KMS-11 (cell line): ENCODE data around the gene CTNNA2.

Source experiments
- H2AFZ ChIP-seq: fragments of 200-600 bp; sonication (generic); 2 replicates; pipeline ENCODE4 v1.6.1; 2016; ENCODE audit warnings: antibody characterized with exemption, mixed run types, low read depth
- H3K27ac ChIP-seq: fragments of 200-600 bp; sonication (generic); 2 replicates; pipeline ENCODE4 v1.6.1; 2016; ENCODE audit warnings: mild to moderate bottlenecking, mixed run types
- H3K27me3 ChIP-seq: fragments of 200-600 bp; sonication (generic); 2 replicates; pipeline ENCODE4 v1.6.1; 2017; ENCODE audit warnings: mild to moderate bottlenecking, low read depth, mixed run types, moderate library complexity; ENCODE audit not compliant: insufficient read depth
- H3K36me3 ChIP-seq: fragments of 200-600 bp; sonication (generic); 2 replicates; pipeline ENCODE4 v1.6.1; 2017; ENCODE audit warnings: mild to moderate bottlenecking, mixed run types; ENCODE audit not compliant: insufficient read depth
- H3K4me1 ChIP-seq: fragments of 200-600 bp; sonication (generic); 2 replicates; pipeline ENCODE4 v1.6.1; 2016; ENCODE audit warnings: mild to moderate bottlenecking, low read depth, mixed run types; ENCODE audit not compliant: poor library complexity, severe bottlenecking
- H3K4me2 ChIP-seq: fragments of 200-600 bp; sonication (generic); 2 replicates; pipeline ENCODE4 v1.7.0; 2016; ENCODE audit warnings: mild to moderate bottlenecking, mixed run types
- H3K4me3 ChIP-seq: fragments of 200-600 bp; sonication (generic); IDR thresholded peaks from 2 replicates; pipeline ENCODE4 v1.6.1; 2017; ENCODE audit warnings: low read depth, low read length, mixed read lengths; ENCODE audit not compliant: insufficient read depth
- H3K79me2 ChIP-seq: fragments of 200-600 bp; sonication (generic); 2 replicates; pipeline ENCODE4 v1.6.1; 2016; ENCODE audit warnings: low read depth, mixed run types; ENCODE audit not compliant: insufficient read depth
- H3K9ac ChIP-seq: fragments of 200-600 bp; sonication (generic); 2 replicates; pipeline ENCODE4 v1.6.1; 2016; ENCODE audit warnings: mild to moderate bottlenecking, mixed run types
- H4K20me1 ChIP-seq: fragments of 200-600 bp; sonication (generic); 2 replicates; pipeline ENCODE4 v1.6.1; 2016; ENCODE audit warnings: mild to moderate bottlenecking, mixed run types; ENCODE audit not compliant: insufficient read depth
- CTCF ChIP-seq: fragments of 200-600 bp; sonication (generic); conservative IDR thresholded peaks from 2 replicates; pipeline ENCODE4 v1.6.1; 2017; ENCODE audit warnings: low read depth, mild to moderate bottlenecking, antibody characterized with exemption, low read length, moderate library complexity, mixed read lengths

Gene CTNNA2

GRCh38 chr2:79630060-79630459, 117.2 kb downstream of the CTNNA2 start:
- no peaks in the 10 kb centered on the region for H3K79me2 ChIP-seq
- no peaks in the 10 kb centered on the region for H3K27me3 ChIP-seq
- H3K4me2 ChIP-seq = no peak overlapping the region
- no peaks in the 10 kb centered on the region for H4K20me1 ChIP-seq
- H3K36me3 ChIP-seq = no peaks in the 10 kb centered on the region
- H3K27ac ChIP-seq = no peak overlapping the region
- no peak overlapping the region for H3K9ac ChIP-seq
- no peak overlapping the region for H2AFZ ChIP-seq
- H3K4me3 ChIP-seq = no peak overlapping the region
- no peak for TF ChIP-seq CTCF
- H3K4me1 ChIP-seq = no peaks in the 10 kb centered on the region

- no peak overlapping the region for H3K4me2 ChIP-seq
- H3K27me3 ChIP-seq = no peaks in the 10 kb centered on the region
- no peaks in the 10 kb centered on the region for H3K36me3 ChIP-seq
- TF ChIP-seq CTCF = no peak
- no peak overlapping the region for H3K9ac ChIP-seq
- H3K4me3 ChIP-seq = no peak overlapping the region
- H2AFZ ChIP-seq = no peak overlapping the region
- H3K27ac ChIP-seq = no peak overlapping the region
- H4K20me1 ChIP-seq = no peaks in the 10 kb centered on the region
- H3K4me1 ChIP-seq = no peaks in the 10 kb centered on the region
- H3K79me2 ChIP-seq = no peaks in the 10 kb centered on the region
Measured at GRCh38 chr2:79630972-79631557, 118.2 kb downstream of the CTNNA2 start.

GRCh38 chr2:79638410-79638809, 125.6 kb downstream of the CTNNA2 start:
- H3K36me3 ChIP-seq = no peaks in the 10 kb centered on the region
- H3K4me3 ChIP-seq = no peak overlapping the region
- H3K9ac ChIP-seq = no peak overlapping the region
- H3K4me2 ChIP-seq = no peak overlapping the region
- H3K27me3 ChIP-seq = no peaks in the 10 kb centered on the region
- H3K27ac ChIP-seq = no peak overlapping the region
- no peaks in the 10 kb centered on the region for H4K20me1 ChIP-seq
- H2AFZ ChIP-seq = no peak overlapping the region
- no peak for TF ChIP-seq CTCF
- H3K79me2 ChIP-seq = no peaks in the 10 kb centered on the region
- no peaks in the 10 kb centered on the region for H3K4me1 ChIP-seq

- Histone ChIP-seq H3K9ac (no peak overlapping the region), H3K27me3 (no peaks in the 10 kb centered on the region), H3K27ac (no peak overlapping the region), H3K36me3 (no peaks in the 10 kb centered on the region), H3K4me3 (no peak overlapping the region), H3K4me1 (no peaks in the 10 kb centered on the region), H3K4me2 (no peak overlapping the region), H2AFZ (no peak overlapping the region), H3K79me2 (no peaks in the 10 kb centered on the region), H4K20me1 (no peaks in the 10 kb centered on the region)
- no peak for TF ChIP-seq CTCF
Measured at GRCh38 chr2:79638954-79639353, 126.1 kb downstream of the CTNNA2 start.
